Gastroesophageal sphincter (tissue), 3 donors: ENCODE measurements around the gene SSBP3.

Source experiments
- POLR2A ChIP-seq, 2 donors: fragments of 450-650 bp; IDR thresholded peaks; one replicate each; pipeline ENCODE4 v1.6.1; 2017; ENCODE audit warnings: antibody characterized with exemption in 2 of 2, mild to moderate bottlenecking in 2 of 2, moderate library complexity in 1 of 2
- TF ChIP-seq, protein P1 (sequence below), 4 experiments: fragments of 200-600 bp in 2 of 4; fragments of 450-650 bp in 2 of 4; sonication (generic) in 1 of 4; IDR thresholded peaks; one replicate each; pipeline ENCODE4 v1.5.1; 2017 to 2019; ENCODE audit warnings: antibody characterized with exemption in 4 of 4, mild to moderate bottlenecking in 2 of 4, moderate library complexity in 2 of 4

DNA sequence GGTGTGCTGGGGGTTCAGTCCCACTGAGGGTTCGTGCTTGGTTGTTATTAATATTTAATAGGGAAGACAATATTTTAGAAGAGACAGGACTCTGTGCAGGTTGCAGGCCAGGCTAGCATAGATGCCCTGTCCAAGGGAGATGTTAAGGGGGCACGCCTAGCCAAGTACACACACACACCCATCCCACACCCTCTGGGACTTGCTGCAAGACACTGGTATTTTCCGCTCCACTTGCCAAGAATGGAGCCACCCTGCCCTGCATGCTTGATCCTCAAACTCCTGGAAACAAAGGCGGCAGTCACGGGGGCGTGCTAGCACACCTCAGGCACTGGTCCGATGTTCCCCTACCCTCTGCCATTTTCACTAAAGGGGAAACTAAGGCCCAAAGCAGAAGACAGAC, 107.2 kb downstream of the SSBP3 start:
- TF ChIP-seq, protein P1, sequence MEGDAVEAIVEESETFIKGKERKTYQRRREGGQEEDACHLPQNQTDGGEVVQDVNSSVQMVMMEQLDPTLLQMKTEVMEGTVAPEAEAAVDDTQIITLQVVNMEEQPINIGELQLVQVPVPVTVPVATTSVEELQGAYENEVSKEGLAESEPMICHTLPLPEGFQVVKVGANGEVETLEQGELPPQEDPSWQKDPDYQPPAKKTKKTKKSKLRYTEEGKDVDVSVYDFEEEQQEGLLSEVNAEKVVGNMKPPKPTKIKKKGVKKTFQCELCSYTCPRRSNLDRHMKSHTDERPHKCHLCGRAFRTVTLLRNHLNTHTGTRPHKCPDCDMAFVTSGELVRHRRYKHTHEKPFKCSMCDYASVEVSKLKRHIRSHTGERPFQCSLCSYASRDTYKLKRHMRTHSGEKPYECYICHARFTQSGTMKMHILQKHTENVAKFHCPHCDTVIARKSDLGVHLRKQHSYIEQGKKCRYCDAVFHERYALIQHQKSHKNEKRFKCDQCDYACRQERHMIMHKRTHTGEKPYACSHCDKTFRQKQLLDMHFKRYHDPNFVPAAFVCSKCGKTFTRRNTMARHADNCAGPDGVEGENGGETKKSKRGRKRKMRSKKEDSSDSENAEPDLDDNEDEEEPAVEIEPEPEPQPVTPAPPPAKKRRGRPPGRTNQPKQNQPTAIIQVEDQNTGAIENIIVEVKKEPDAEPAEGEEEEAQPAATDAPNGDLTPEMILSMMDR (IDR thresholded peaks at IDR 0.05): no peak
- no peak for TF ChIP-seq POLR2A (IDR thresholded peaks at IDR 0.05)
